Erythroblast (primary cell): ENCODE data around the gene NANOGP8.

Experiments
- GATA1 ChIP-seq: IDR thresholded peaks from 2 replicates; pipeline ENCODE4 v1.6.1; 2011; ENCODE audit warnings: low read depth, mild to moderate bottlenecking, control low read depth, low read length, moderate library complexity
- POLR2A ChIP-seq: IDR thresholded peaks from 2 replicates; pipeline ENCODE4 v1.6.1; 2011; ENCODE audit warnings: mild to moderate bottlenecking, low read length

DNA sequence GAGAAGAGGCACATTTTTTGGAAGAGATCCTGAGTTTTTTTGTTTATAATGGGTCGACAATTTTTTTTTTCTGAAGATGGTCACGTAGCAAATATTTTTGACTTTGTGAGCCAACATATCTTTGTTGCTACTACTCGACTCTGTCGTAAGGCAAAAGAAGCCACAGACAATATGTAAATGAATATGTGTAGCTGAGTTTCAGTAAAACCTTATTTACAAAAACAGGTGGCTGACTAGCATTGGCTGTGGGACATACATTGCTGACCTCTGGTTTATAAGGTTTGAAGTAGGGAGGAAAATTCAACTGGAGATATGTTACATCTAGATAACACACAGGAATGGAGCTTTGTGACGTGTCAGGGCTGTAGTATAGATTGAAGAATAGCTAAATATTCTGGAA is 22.5 kb upstream of the NANOGP8 start:
- TF ChIP-seq POLR2A (no peak), GATA1 (no peak)
